ENCODE results near the gene KANSL3.

The KANSL3 gene

GRCh38 chr2:96587843-96588242 lies 50.3 kb downstream of the KANSL3 start:
- no peak for TF ChIP-seq CTCF (IDR thresholded peaks at IDR 0.05)
- Histone ChIP-seq H3K9ac (no peak overlapping the region), H3K4me3 (ENCODE audit: low read depth, low read length) (no peak overlapping the region), H3K27me3 (ENCODE audit: control insufficient read depth, insufficient read depth, low read length) (no peaks in the 10 kb centered on the region), H3K4me1 (no peaks in the 10 kb centered on the region), H3K79me2 (no peaks in the 10 kb centered on the region), H3K4me2 (ENCODE audit: low read length) (no peak overlapping the region), H2AFZ (no peak overlapping the region), H3K9me3 (ENCODE audit: control insufficient read depth, low read length) (no peaks in the 10 kb centered on the region), H3K36me3 (ENCODE audit: control insufficient read depth, insufficient read depth, low read length) (no peaks in the 10 kb centered on the region), H3K27ac (no peak overlapping the region)

- Histone ChIP-seq H3K4me2 (ENCODE audit: low read length) (no peak overlapping the region), H2AFZ (no peak overlapping the region), H3K9me3 (ENCODE audit: control insufficient read depth, low read length) (no peaks in the 10 kb centered on the region), H3K27me3 (ENCODE audit: control insufficient read depth, insufficient read depth, low read length) (no peaks in the 10 kb centered on the region), H3K9ac (no peak overlapping the region), H3K27ac (no peak overlapping the region), H3K4me1 (no peaks in the 10 kb centered on the region), H3K36me3 (ENCODE audit: control insufficient read depth, insufficient read depth, low read length) (no peaks in the 10 kb centered on the region), H3K4me3 (ENCODE audit: low read depth, low read length) (no peak overlapping the region), H3K79me2 (no peaks in the 10 kb centered on the region)
- TF ChIP-seq CTCF (IDR thresholded peaks at IDR 0.05) = no peak
Measured at GRCh38 chr2:96584017-96584416, 54.1 kb downstream of the KANSL3 start.

GRCh38 chr2:96580771-96581170 lies 57.3 kb downstream of the KANSL3 start:
- Histone ChIP-seq H2AFZ (no peak overlapping the region), H3K36me3 (ENCODE audit: control insufficient read depth, insufficient read depth, low read length) (no peaks in the 10 kb centered on the region), H3K9me3 (ENCODE audit: control insufficient read depth, low read length) (no peaks in the 10 kb centered on the region), H3K4me3 (ENCODE audit: low read depth, low read length) (no peak overlapping the region), H3K9ac (no peak overlapping the region), H3K27ac (no peak overlapping the region), H3K79me2 (no peaks in the 10 kb centered on the region), H3K27me3 (ENCODE audit: control insufficient read depth, insufficient read depth, low read length) (no peaks in the 10 kb centered on the region), H3K4me1 (no peaks in the 10 kb centered on the region), H3K4me2 (ENCODE audit: low read length) (no peak overlapping the region)
- TF ChIP-seq CTCF (IDR thresholded peaks at IDR 0.05) = no peak

- Histone ChIP-seq H3K9me3 (ENCODE audit: control insufficient read depth, low read length) (no peaks in the 10 kb centered on the region), H3K79me2 (no peaks in the 10 kb centered on the region), H3K27me3 (ENCODE audit: control insufficient read depth, insufficient read depth, low read length) (no peaks in the 10 kb centered on the region), H3K4me3 (ENCODE audit: low read depth, low read length) (no peak overlapping the region), H3K27ac (no peak overlapping the region), H3K4me1 (no peaks in the 10 kb centered on the region), H3K36me3 (ENCODE audit: control insufficient read depth, insufficient read depth, low read length) (no peaks in the 10 kb centered on the region), H3K9ac (no peak overlapping the region), H3K4me2 (ENCODE audit: low read length) (no peak overlapping the region), H2AFZ (no peak overlapping the region)
- TF ChIP-seq CTCF (IDR thresholded peaks at IDR 0.05) = no peak
Measured at GRCh38 chr2:96579422-96579821, 58.7 kb downstream of the KANSL3 start.

GRCh38 chr2:96578731-96579130 lies 59.4 kb downstream of the KANSL3 start:
- Histone ChIP-seq H3K9ac (no peak overlapping the region), H3K79me2 (no peaks in the 10 kb centered on the region)

More at GRCh38 chr2:96578731-96579130, 59.4 kb downstream of the KANSL3 start:
- no peak overlapping the region for H3K4me2 ChIP-seq (ENCODE audit: low read length)
- no peak for TF ChIP-seq CTCF (IDR thresholded peaks at IDR 0.05)
- no peaks in the 10 kb centered on the region for H3K27me3 ChIP-seq (ENCODE audit: control insufficient read depth, insufficient read depth, low read length)
- no peaks in the 10 kb centered on the region for H3K4me1 ChIP-seq
- no peaks in the 10 kb centered on the region for H3K36me3 ChIP-seq (ENCODE audit: control insufficient read depth, insufficient read depth, low read length)
- H2AFZ ChIP-seq = no peak overlapping the region
- no peak overlapping the region for H3K4me3 ChIP-seq (ENCODE audit: low read depth, low read length)
- no peaks in the 10 kb centered on the region for H3K9me3 ChIP-seq (ENCODE audit: control insufficient read depth, low read length)
- H3K27ac ChIP-seq = no peak overlapping the region
